Muscle layer of colon (tissue), 2 donors: ENCODE data around the gene SNW1.

Experiments
- H3K27ac ChIP-seq: one replicate; pipeline ENCODE4 v1.7.0; 2013; ENCODE audit warnings: low read depth, mild to moderate bottlenecking, low read length, moderate library complexity
- H3K27me3 ChIP-seq, 2 donors: one replicate each; pipeline ENCODE4 v1.7.0; 2013; ENCODE audit warnings: low read length in 2 of 2, mild to moderate bottlenecking in 2 of 2; ENCODE audit not compliant: insufficient read depth in 2 of 2, control insufficient read depth in 1 of 2
- H3K36me3 ChIP-seq: one replicate; pipeline ENCODE4 v1.7.0; 2013; ENCODE audit warnings: mild to moderate bottlenecking, low read length; ENCODE audit not compliant: insufficient read depth
- H3K4me1 ChIP-seq: one replicate; pipeline ENCODE4 v1.7.0; 2013; ENCODE audit warnings: mild to moderate bottlenecking, low read length; ENCODE audit not compliant: insufficient read depth
- H3K4me3 ChIP-seq, 2 donors: one replicate each; pipeline ENCODE4 v1.7.0; 2013; ENCODE audit warnings: low read length in 2 of 2, low read depth in 1 of 2, mild to moderate bottlenecking in 1 of 2, moderate library complexity in 1 of 2
- H3K9ac ChIP-seq: one replicate; pipeline ENCODE4 v1.7.0; 2013; ENCODE audit warnings: low read length
- H3K9me3 ChIP-seq: one replicate; pipeline ENCODE4 v1.7.0; 2013; ENCODE audit warnings: mild to moderate bottlenecking, low read length
- donor health status: abdominal sarcoma.
- donor health status: Adenocarcinoma of cecum.

SNW1 gene

GRCh38 chr14:77746064-77746702 is 14.8 kb downstream of the SNW1 start:
- Histone ChIP-seq H3K36me3 (peaks cover 34% of the 10 kb centered on the region), H3K4me1 (no peaks in the 10 kb centered on the region), H3K9ac (no peak overlapping the region), H3K27ac (no peak overlapping the region), H3K27me3 (no peaks in the 10 kb centered on the region), H3K4me3 (no peak overlapping the region), H3K9me3 (no peaks in the 10 kb centered on the region)

- Histone ChIP-seq H3K9ac (no peak overlapping the region), H3K27ac (no peak overlapping the region), H3K4me1 (no peaks in the 10 kb centered on the region), H3K4me3 (no peak overlapping the region), H3K27me3 (no peaks in the 10 kb centered on the region), H3K36me3 (peaks cover 37% of the 10 kb centered on the region), H3K9me3 (no peaks in the 10 kb centered on the region)
These were observed 19.5 kb downstream of the SNW1 start for GRCh38 chr14:77741438-77741837.

GRCh38 chr14:77738559-77739250 is 22.3 kb downstream of the SNW1 start:
- no peak overlapping the region for H3K4me3 ChIP-seq
- no peak overlapping the region for H3K9ac ChIP-seq
- H3K36me3 ChIP-seq = peaks cover 54% of the 10 kb centered on the region
- H3K27me3 ChIP-seq = no peaks in the 10 kb centered on the region
- H3K4me1 ChIP-seq = no peaks in the 10 kb centered on the region
- H3K27ac ChIP-seq = no peak overlapping the region
- no peaks in the 10 kb centered on the region for H3K9me3 ChIP-seq

GRCh38 chr14:77730976-77731497 is 29.9 kb downstream of the SNW1 start:
- Histone ChIP-seq H3K9me3 (no peaks in the 10 kb centered on the region), H3K9ac (no peak overlapping the region), H3K27me3 (no peaks in the 10 kb centered on the region), H3K36me3 (peaks cover 72% of the 10 kb centered on the region), H3K27ac (no peak overlapping the region), H3K4me1 (no peaks in the 10 kb centered on the region), H3K4me3 (no peak overlapping the region)

GRCh38 chr14:77722301-77722700 is 38.7 kb downstream of the SNW1 start:
- no peak overlapping the region for H3K4me3 ChIP-seq
- H3K9ac ChIP-seq = no peak overlapping the region
- peaks cover 62% of the 10 kb centered on the region for H3K36me3 ChIP-seq
- no peaks in the 10 kb centered on the region for H3K4me1 ChIP-seq
- H3K27ac ChIP-seq = no peak overlapping the region
- no peaks in the 10 kb centered on the region for H3K27me3 ChIP-seq
- no peaks in the 10 kb centered on the region for H3K9me3 ChIP-seq

- Histone ChIP-seq H3K9ac (no peak overlapping the region), H3K27me3 (no peaks in the 10 kb centered on the region), H3K4me1 (no peaks in the 10 kb centered on the region), H3K36me3 (peaks cover 62% of the 10 kb centered on the region), H3K4me3 (no peak overlapping the region), H3K9me3 (no peaks in the 10 kb centered on the region), H3K27ac (no peak overlapping the region)
These were observed 39.5 kb downstream of the SNW1 start for GRCh38 chr14:77721437-77721836.

GRCh38 chr14:77717608-77718305 is 43.2 kb downstream of the SNW1 start:
- H3K9me3 ChIP-seq = no peaks in the 10 kb centered on the region
- H3K27ac ChIP-seq = no peak overlapping the region
- H3K27me3 ChIP-seq = no peaks in the 10 kb centered on the region
- no peaks in the 10 kb centered on the region for H3K4me1 ChIP-seq
- H3K9ac ChIP-seq = no peak overlapping the region
- peaks cover 56% of the 10 kb centered on the region for H3K36me3 ChIP-seq
- no peak overlapping the region for H3K4me3 ChIP-seq

GRCh38 chr14:77714926-77715325 is 46.0 kb downstream of the SNW1 start:
- H3K36me3 ChIP-seq = peaks cover 44% of the 10 kb centered on the region
- no peaks in the 10 kb centered on the region for H3K27me3 ChIP-seq
- no peak overlapping the region for H3K9ac ChIP-seq
- H3K9me3 ChIP-seq = no peaks in the 10 kb centered on the region
- H3K27ac ChIP-seq = no peak overlapping the region
- H3K4me1 ChIP-seq = peaks cover under 1% of the 10 kb centered on the region
- no peak overlapping the region for H3K4me3 ChIP-seq

GRCh38 chr14:77710364-77710763 is 50.6 kb downstream of the SNW1 start:
- H3K27me3 ChIP-seq = no peaks in the 10 kb centered on the region
- no peaks in the 10 kb centered on the region for H3K9me3 ChIP-seq
- H3K27ac ChIP-seq = no peak overlapping the region
- H3K9ac ChIP-seq = no peak overlapping the region
- peaks cover 31% of the 10 kb centered on the region for H3K36me3 ChIP-seq
- no peak overlapping the region for H3K4me3 ChIP-seq
- peaks cover 26% of the 10 kb centered on the region for H3K4me1 ChIP-seq

GRCh38 chr14:77709412-77709811 is 51.5 kb downstream of the SNW1 start:
- Histone ChIP-seq H3K27me3 (no peaks in the 10 kb centered on the region), H3K27ac (no peak overlapping the region), H3K4me3 (peak overlapping the region in 1 of 2 donors; percentile 94)

GRCh38 chr14:77708749-77709148 is 52.2 kb downstream of the SNW1 start:
- Histone ChIP-seq H3K27ac (no peak overlapping the region), H3K9ac (peak overlapping the region; percentile 75), H3K36me3 (peaks cover 23% of the 10 kb centered on the region), H3K9me3 (no peaks in the 10 kb centered on the region), H3K4me1 (peaks cover 26% of the 10 kb centered on the region), H3K27me3 (no peaks in the 10 kb centered on the region), H3K4me3 (peak overlapping the region; percentile 93 to 94)

More at GRCh38 chr14:77709412-77709811, 51.5 kb downstream of the SNW1 start:
- peaks cover 21% of the 10 kb centered on the region for H3K36me3 ChIP-seq
- no peak overlapping the region for H3K9ac ChIP-seq
- H3K4me1 ChIP-seq = peaks cover 26% of the 10 kb centered on the region
- no peaks in the 10 kb centered on the region for H3K9me3 ChIP-seq
